ENCODE data around the gene RASSF5.

RASSF5 gene

GRCh38 chr1:206497363-206497762, 10.0 kb upstream of the RASSF5 start:
- no peak for DNase-seq (ENCODE audit: low read depth, low spot score)

GRCh38 chr1:206497774-206498173, 9.6 kb upstream of the RASSF5 start:
- no peak for DNase-seq (ENCODE audit: low read depth, low spot score)

GRCh38 chr1:206498685-206499084, 8.6 kb upstream of the RASSF5 start:
- peak; percentile 23 for DNase-seq (ENCODE audit: low read depth, low spot score)

GRCh38 chr1:206500046-206500445, 7.3 kb upstream of the RASSF5 start:
- DNase-seq (ENCODE audit: low read depth, low spot score) = no peak

- no peak for DNase-seq (ENCODE audit: low read depth, low spot score)
Observed at GRCh38 chr1:206501881-206502280, 5.5 kb upstream of the RASSF5 start.

- no peak for DNase-seq (ENCODE audit: low read depth, low spot score)
Observed at GRCh38 chr1:206502403-206502802, 4.9 kb upstream of the RASSF5 start.

GRCh38 chr1:206502812-206503211, 4.5 kb upstream of the RASSF5 start:
- no peak for DNase-seq (ENCODE audit: low read depth, low spot score)

GRCh38 chr1:206503591-206504362, 3.6 kb upstream of the RASSF5 start:
- no peak for DNase-seq (ENCODE audit: low read depth, low spot score)

GRCh38 chr1:206504363-206504713, 3.0 kb upstream of the RASSF5 start:
- no peak for DNase-seq (ENCODE audit: low read depth, low spot score)

GRCh38 chr1:206505702-206506355, 1.5 kb upstream of the RASSF5 start:
- peak; percentile 20 for DNase-seq (ENCODE audit: low read depth, low spot score)

- no peak for DNase-seq (ENCODE audit: low read depth, low spot score)
Observed at GRCh38 chr1:206506405-206507283, 687 bp upstream of the RASSF5 start.

GRCh38 chr1:206508130-206508889, 979 bp downstream of the RASSF5 start:
- no peak for DNase-seq (ENCODE audit: low read depth, low spot score)

GRCh38 chr1:206508956-206509355, 1.6 kb downstream of the RASSF5 start:
- DNase-seq (ENCODE audit: low read depth, low spot score) = no peak

GRCh38 chr1:206509612-206510257, 2.4 kb downstream of the RASSF5 start:
- no peak for DNase-seq (ENCODE audit: low read depth, low spot score)

GRCh38 chr1:206510371-206510770, 3.0 kb downstream of the RASSF5 start:
- no peak for DNase-seq (ENCODE audit: low read depth, low spot score)

- DNase-seq (ENCODE audit: low read depth, low spot score) = no peak
Observed at GRCh38 chr1:206511362-206512057, 4.2 kb downstream of the RASSF5 start.

GRCh38 chr1:206512058-206512850, 4.9 kb downstream of the RASSF5 start:
- no peak for DNase-seq (ENCODE audit: low read depth, low spot score)

GRCh38 chr1:206512851-206513180, 5.5 kb downstream of the RASSF5 start:
- no peak for DNase-seq (ENCODE audit: low read depth, low spot score)

GRCh38 chr1:206513312-206514111, 6.2 kb downstream of the RASSF5 start:
- no peak for DNase-seq (ENCODE audit: low read depth, low spot score)
